Measurements from ENCODE around the gene LIN37.

Gene LIN37

DNA sequence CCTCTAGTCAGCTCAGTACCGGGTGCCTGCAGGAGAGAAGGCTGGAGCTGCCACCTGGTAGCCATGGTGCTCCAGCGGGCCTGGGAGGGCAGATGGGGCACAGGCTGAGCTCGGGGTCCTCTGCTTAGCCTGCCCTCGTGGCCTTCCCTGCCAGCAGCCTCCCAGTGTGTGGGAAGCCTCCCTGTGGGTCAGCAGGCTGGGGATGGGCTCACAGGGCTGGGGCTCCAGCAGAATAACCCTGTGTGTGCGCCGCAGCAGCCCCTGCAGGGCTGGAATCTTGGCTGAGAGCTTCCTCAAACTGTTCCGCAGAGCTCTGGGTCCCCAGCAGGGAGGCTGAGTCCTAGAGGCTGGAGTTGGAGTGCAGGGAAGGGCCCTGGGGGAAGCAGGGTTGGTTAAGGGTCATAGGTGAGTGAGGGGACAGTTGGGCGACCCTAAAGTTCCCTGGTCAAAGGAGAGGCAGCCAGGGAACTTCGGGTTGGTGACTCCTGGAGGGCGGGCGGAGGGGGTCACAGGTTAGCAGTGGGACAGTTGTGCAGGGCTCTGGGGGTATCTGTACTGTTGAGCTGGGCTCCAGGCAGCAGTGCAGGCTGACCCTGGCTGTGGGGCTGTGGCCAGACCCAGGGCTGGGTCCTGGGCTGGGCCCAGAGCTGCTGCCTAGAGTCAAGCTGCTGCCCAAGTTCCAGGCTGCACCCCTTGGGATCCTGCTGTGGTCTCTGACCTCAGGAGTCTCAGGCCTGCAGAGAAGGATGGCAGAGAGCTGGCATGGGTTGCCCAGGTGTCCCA, 41.0 kb downstream of the LIN37 start:
- TF ChIP-seq TAF1 (IDR thresholded peaks at IDR 0.05; ENCODE audit: borderline replicate concordance, insufficient read depth, low read length) = no peak
- no peak for TF ChIP-seq FOXP2 (optimal IDR thresholded peaks at IDR 0.05; ENCODE audit: borderline replicate concordance, extremely low read depth, extremely low read length, insufficient read depth)
- no peak for TF ChIP-seq POLR2AphosphoS5 (IDR thresholded peaks at IDR 0.05; ENCODE audit: low read depth, low read length)
- no peak for TF ChIP-seq REST (IDR thresholded peaks at IDR 0.05; ENCODE audit: insufficient read depth in 1 of 2, low read depth in 2 of 2, low read length in 2 of 2)
- TF ChIP-seq SIN3A (IDR thresholded peaks at IDR 0.05; ENCODE audit: borderline replicate concordance, insufficient read depth, low read length) = no peak

DNA sequence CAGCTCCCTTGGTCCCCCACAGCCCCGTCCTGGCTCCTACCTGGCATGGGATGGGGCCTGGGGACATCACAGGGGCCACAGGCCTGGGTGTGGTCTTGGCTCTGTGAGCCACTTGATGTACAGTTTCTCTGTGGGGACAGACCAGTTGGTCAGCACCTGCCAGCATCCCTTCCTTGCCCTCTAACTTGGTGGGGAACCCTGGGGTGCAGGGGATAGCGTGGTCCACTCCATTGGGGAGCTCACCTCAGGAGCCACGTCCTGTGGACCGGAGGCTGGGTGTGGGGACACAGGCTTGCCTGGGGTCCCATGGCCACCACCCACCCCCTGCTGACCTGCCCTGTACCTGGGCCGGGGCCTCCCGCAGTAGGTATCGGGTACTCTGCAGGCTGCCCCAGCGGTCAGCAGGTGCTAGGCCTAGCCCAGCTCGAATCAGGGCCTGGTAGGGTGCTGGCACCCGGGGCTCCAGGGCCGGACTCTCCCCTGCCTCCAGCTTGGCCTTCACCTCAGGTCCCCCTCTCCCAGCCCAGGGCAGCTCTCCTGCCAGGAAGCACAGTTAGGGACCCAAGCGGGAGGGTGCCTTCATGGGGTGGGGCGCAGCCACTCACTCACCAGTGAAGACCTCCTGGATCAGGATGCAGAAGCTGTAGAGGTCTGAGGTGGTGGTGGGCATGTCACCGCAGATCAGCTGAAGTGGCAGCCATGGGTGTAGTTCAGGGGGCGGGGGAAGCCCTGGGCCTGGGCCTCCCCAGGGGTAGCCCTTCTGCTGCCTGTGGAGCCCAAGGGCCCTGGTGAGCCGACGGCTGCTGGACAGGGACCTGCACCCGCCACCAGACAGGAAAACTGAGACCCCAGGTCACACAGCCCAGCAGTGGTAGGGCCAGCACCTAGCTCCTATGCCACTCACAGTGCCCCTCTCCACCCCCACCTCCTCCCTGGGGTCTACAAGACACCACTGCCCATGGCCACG, 41.9 kb downstream of the LIN37 start:
- TF ChIP-seq SIN3A (IDR thresholded peaks at IDR 0.05; ENCODE audit: borderline replicate concordance, insufficient read depth, low read length) = no peak
- TF ChIP-seq POLR2AphosphoS5 (IDR thresholded peaks at IDR 0.05; ENCODE audit: low read depth, low read length) = no peak
- TF ChIP-seq FOXP2 (optimal IDR thresholded peaks at IDR 0.05; ENCODE audit: borderline replicate concordance, extremely low read depth, extremely low read length, insufficient read depth) = no peak
- TF ChIP-seq REST (IDR thresholded peaks at IDR 0.05; ENCODE audit: insufficient read depth in 1 of 2, low read depth in 2 of 2, low read length in 2 of 2) = no peak
- no peak for TF ChIP-seq TAF1 (IDR thresholded peaks at IDR 0.05; ENCODE audit: borderline replicate concordance, insufficient read depth, low read length)

GRCh38 chr19:35790981-35791813, 42.8 kb downstream of the LIN37 start:
- TF ChIP-seq SIN3A (IDR thresholded peaks at IDR 0.05; ENCODE audit: borderline replicate concordance, insufficient read depth, low read length) = no peak
- TF ChIP-seq TAF1 (IDR thresholded peaks at IDR 0.05; ENCODE audit: borderline replicate concordance, insufficient read depth, low read length) = no peak
- no peak for TF ChIP-seq POLR2AphosphoS5 (IDR thresholded peaks at IDR 0.05; ENCODE audit: low read depth, low read length)
- no peak for TF ChIP-seq FOXP2 (optimal IDR thresholded peaks at IDR 0.05; ENCODE audit: borderline replicate concordance, extremely low read depth, extremely low read length, insufficient read depth)
- no peak for TF ChIP-seq REST (IDR thresholded peaks at IDR 0.05; ENCODE audit: insufficient read depth in 1 of 2, low read depth in 2 of 2, low read length in 2 of 2)

GRCh38 chr19:35791814-35792279, 43.5 kb downstream of the LIN37 start:
- TF ChIP-seq FOXP2 (optimal IDR thresholded peaks at IDR 0.05; ENCODE audit: borderline replicate concordance, extremely low read depth, extremely low read length, insufficient read depth) = no peak
- TF ChIP-seq TAF1 (IDR thresholded peaks at IDR 0.05; ENCODE audit: borderline replicate concordance, insufficient read depth, low read length) = no peak
- TF ChIP-seq REST (IDR thresholded peaks at IDR 0.05; ENCODE audit: insufficient read depth in 1 of 2, low read depth in 2 of 2, low read length in 2 of 2) = no peak
- no peak for TF ChIP-seq POLR2AphosphoS5 (IDR thresholded peaks at IDR 0.05; ENCODE audit: low read depth, low read length)
- TF ChIP-seq SIN3A (IDR thresholded peaks at IDR 0.05; ENCODE audit: borderline replicate concordance, insufficient read depth, low read length) = no peak
